GM12892 (cell line): ENCODE measurements around the gene HBE1.
"Not testable (repeated sequence)": the region's sequence is repeated elsewhere in the genome, so short reads cannot be mapped to it uniquely, and the experiment has no call there.

Experiments
- DNase-seq: peaks from one replicate; pipeline ENCODE4 v3.0.0; 2011; ENCODE audit not compliant: insufficient read length
- FAIRE-seq: peaks from 2 replicates; lab custom pipeline; 2011; peaks lifted over from hg19 to GRCh38; lab: Jason Lieb, UNC
- POLR2A ChIP-seq: IDR thresholded peaks from 2 replicates; pipeline ENCODE4 v1.6.1; 2011; ENCODE audit warnings: low read depth, low read length, control low read depth
- POLR2AphosphoS5 ChIP-seq: IDR thresholded peaks from 2 replicates; pipeline ENCODE4 v1.6.1; 2011; ENCODE audit warnings: low read depth, low read length, control low read depth
- TAF1 ChIP-seq: IDR thresholded peaks from 2 replicates; pipeline ENCODE4 v1.6.1; 2011; ENCODE audit warnings: low read depth, mild to moderate bottlenecking, control low read depth, low read length, borderline replicate concordance

HBE1 gene

GRCh38 chr11:5258543-5259262, 11.0 kb downstream of the HBE1 start:
- DNase-seq (no peak), FAIRE-seq (no peak)
- TF ChIP-seq TAF1 (no peak), POLR2AphosphoS5 (no peak), POLR2A (no peak)

GRCh38 chr11:5257296-5257695, 12.4 kb downstream of the HBE1 start:
- DNase-seq: no peak
- FAIRE-seq: no peak
- TF ChIP-seq TAF1 (no peak), POLR2AphosphoS5 (no peak), POLR2A (no peak)

- FAIRE-seq: not testable (repeated sequence)
Measured at GRCh38 chr11:5254646-5255413, 14.9 kb downstream of the HBE1 start, which contains the start of gene HBG2. Gene HBG2 (minus strand): TSS chr11:5254781. CDS start chr11:5254728, 53 bp downstream.

GRCh38 chr11:5254023-5254422, 15.7 kb downstream of the HBE1 start:
- DNase-seq, FAIRE-seq: not testable (repeated sequence)

More at GRCh38 chr11:5254646-5255413, 14.9 kb downstream of the HBE1 start, which contains the start of gene HBG2:
- DNase-seq: not testable (repeated sequence)

- FAIRE-seq, DNase-seq: not testable (repeated sequence)
Measured at GRCh38 chr11:5253440-5253839, 16.3 kb downstream of the HBE1 start.

GRCh38 chr11:5252919-5253265, 16.9 kb downstream of the HBE1 start:
- DNase-seq (no peak), FAIRE-seq (no peak)
- TF ChIP-seq POLR2AphosphoS5 (no peak), TAF1 (no peak), POLR2A (no peak)

- TF ChIP-seq TAF1 (no peak), POLR2AphosphoS5 (no peak), POLR2A (no peak)
- DNase-seq: no peak
- no peak for FAIRE-seq
Measured at GRCh38 chr11:5252192-5252918, 17.4 kb downstream of the HBE1 start.

- DNase-seq (no peak), FAIRE-seq (no peak)
Measured at GRCh38 chr11:5251746-5252145, 18.0 kb downstream of the HBE1 start.

GRCh38 chr11:5250543-5251204, 19.1 kb downstream of the HBE1 start:
- no peak for TF ChIP-seq POLR2AphosphoS5
- no peak for TF ChIP-seq TAF1
- TF ChIP-seq POLR2A: no peak

More at GRCh38 chr11:5251746-5252145, 18.0 kb downstream of the HBE1 start:
- TF ChIP-seq POLR2A (no peak), TAF1 (no peak), POLR2AphosphoS5 (no peak)

GRCh38 chr11:5249807-5250396, 19.8 kb downstream of the HBE1 start, which contains the start of gene HBG1:
Gene HBG1 (minus strand): TSS chr11:5249857. CDS start chr11:5249804, 53 bp downstream.
- FAIRE-seq, DNase-seq: not testable (repeated sequence)

More at GRCh38 chr11:5250543-5251204, 19.1 kb downstream of the HBE1 start:
- DNase-seq: no peak
- no peak for FAIRE-seq

GRCh38 chr11:5248498-5248897, 21.2 kb downstream of the HBE1 start:
- FAIRE-seq, DNase-seq: not testable (repeated sequence)
